Activated B cell treated with CpG ODN at 0.5 μM for 24 hours (primary cell): ENCODE data around the gene PTPRD. TPM values are rescaled to one million over a fixed set of nuclear protein-coding genes. Genes with fewer than 3 reads are reported as not detected.

Source experiments
- ATAC-seq: fragments of 200-7000 bp; cut with Tn5 transposase; one replicate; pipeline ENCODE4 v1.10.0; 2021; ENCODE audit warnings: low read depth, mild to moderate bottlenecking, moderate library complexity
- CTCF ChIA-PET: fragments of 350-600 bp; sonication (Branson Sonifier 250); formaldehyde crosslinking; loops from one replicate; lab custom pipeline; 2021; ENCODE audit warnings: antibody characterized with exemption; lab: Charles Lee
- POLR2A ChIA-PET: fragments of 350-600 bp; sonication (Branson Sonifier 250); formaldehyde crosslinking; loops from one replicate; lab custom pipeline; 2021; ENCODE audit warnings: antibody characterized with exemption; lab: Charles Lee
- DNase-seq: peaks from one replicate; pipeline ENCODE4 v3.0.0; 2022
- H3K27ac Mint-ChIP-seq: one replicate; pipeline ENCODE4 v1.8.0; 2020; ENCODE audit warnings: mixed read lengths
- H3K27me3 Mint-ChIP-seq: one replicate; pipeline ENCODE4 v1.8.0; 2021; ENCODE audit warnings: mixed read lengths
- H3K36me3 Mint-ChIP-seq: one replicate; pipeline ENCODE4 v1.8.0; 2021; ENCODE audit warnings: low read depth, mixed read lengths
- H3K4me1 Mint-ChIP-seq: one replicate; pipeline ENCODE4 v1.8.0; 2021; ENCODE audit warnings: mixed read lengths
- H3K4me3 Mint-ChIP-seq: one replicate; pipeline ENCODE4 v1.8.0; 2020; ENCODE audit warnings: mild to moderate bottlenecking, mixed read lengths
- H3K9me3 Mint-ChIP-seq: one replicate; pipeline ENCODE4 v1.8.0; 2020; ENCODE audit warnings: mixed read lengths
- intact Hi-C: fragments of 100-400 bp; cut with micrococcal nuclease; formaldehyde crosslinking; loops from one replicate; pipeline ENCODE4 v1.15.1; 2024
- total RNA-seq: library from RNA; stranded (reverse); gene quantifications from 2 replicates; pipeline ENCODE4 v1.2.3, GENCODE V29; 2022
- TF ChIP-seq, protein P1 (sequence below): fragments of 200-600 bp; IDR thresholded peaks from one replicate; pipeline ENCODE4 v1.8.0; 2022; ENCODE audit warnings: antibody characterized with exemption, mild to moderate bottlenecking

The PTPRD gene
- total RNA-seq, 1 donor from 2014 or later, result 0.04 TPM

DNA sequence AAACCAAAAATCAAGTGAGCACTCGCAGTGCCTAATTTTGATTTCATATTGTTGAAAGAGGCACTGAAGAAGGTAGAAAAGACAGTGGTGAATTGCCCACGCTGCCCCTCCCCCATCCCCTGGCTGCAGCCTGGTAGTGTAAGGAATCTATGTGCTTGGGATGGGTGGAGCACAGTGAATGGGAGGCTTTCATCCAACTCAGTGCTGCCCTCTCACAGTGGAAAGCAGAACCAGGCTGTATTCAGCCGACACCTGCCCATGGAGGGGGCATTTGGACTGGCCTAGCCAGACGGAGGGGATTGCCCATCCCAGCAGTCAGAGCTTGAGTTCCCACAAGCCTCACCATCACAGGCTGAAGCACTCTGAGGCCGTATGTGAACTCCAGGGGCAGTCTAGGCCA is 2012.9 kb downstream of the PTPRD start:
- H3K4me1 Mint-ChIP-seq, result no peaks in the 10 kb centered on the region
- POLR2A ChIA-PET, result no interaction called here
- no peaks in the 10 kb centered on the region for H3K36me3 Mint-ChIP-seq
- intact Hi-C loops, result no loop called here
- peaks cover 3% of the 10 kb centered on the region for H3K9me3 Mint-ChIP-seq
- H3K4me3 Mint-ChIP-seq, result no peak overlapping the region
- CTCF ChIA-PET, result no interaction called here
- no peak for ATAC-seq
- H3K27me3 Mint-ChIP-seq, result no peaks in the 10 kb centered on the region
- H3K27ac Mint-ChIP-seq, result no peak overlapping the region
- DNase-seq, result no peak
- TF ChIP-seq, protein P1, sequence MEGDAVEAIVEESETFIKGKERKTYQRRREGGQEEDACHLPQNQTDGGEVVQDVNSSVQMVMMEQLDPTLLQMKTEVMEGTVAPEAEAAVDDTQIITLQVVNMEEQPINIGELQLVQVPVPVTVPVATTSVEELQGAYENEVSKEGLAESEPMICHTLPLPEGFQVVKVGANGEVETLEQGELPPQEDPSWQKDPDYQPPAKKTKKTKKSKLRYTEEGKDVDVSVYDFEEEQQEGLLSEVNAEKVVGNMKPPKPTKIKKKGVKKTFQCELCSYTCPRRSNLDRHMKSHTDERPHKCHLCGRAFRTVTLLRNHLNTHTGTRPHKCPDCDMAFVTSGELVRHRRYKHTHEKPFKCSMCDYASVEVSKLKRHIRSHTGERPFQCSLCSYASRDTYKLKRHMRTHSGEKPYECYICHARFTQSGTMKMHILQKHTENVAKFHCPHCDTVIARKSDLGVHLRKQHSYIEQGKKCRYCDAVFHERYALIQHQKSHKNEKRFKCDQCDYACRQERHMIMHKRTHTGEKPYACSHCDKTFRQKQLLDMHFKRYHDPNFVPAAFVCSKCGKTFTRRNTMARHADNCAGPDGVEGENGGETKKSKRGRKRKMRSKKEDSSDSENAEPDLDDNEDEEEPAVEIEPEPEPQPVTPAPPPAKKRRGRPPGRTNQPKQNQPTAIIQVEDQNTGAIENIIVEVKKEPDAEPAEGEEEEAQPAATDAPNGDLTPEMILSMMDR, result no peak

DNA sequence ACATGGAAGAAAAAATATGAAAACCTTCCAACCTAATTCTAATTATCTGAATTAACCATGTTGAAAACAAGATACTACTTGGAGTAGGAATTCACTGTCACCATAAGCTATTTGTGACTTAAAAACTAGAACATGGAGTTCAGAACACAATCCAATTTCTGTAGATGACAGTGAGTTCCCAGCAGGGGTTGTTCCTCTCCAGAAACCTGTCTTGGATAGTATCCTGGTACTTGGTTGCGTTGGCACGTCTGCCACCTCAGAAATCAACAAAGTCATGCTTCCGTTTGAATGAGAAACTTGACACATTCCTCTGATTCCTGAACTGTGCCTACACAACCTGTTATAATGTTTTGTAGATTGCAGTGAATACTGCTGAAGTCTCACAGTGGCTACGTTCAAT is 2023.3 kb downstream of the PTPRD start:
- ChIA-PET CTCF (no interaction called here), POLR2A (no interaction called here)
- no peaks in the 10 kb centered on the region for H3K36me3 Mint-ChIP-seq
- no peak overlapping the region for H3K4me3 Mint-ChIP-seq
- H3K27ac Mint-ChIP-seq, result no peak overlapping the region
- DNase-seq, result no peak
- TF ChIP-seq, protein P1, result no peak
- no peaks in the 10 kb centered on the region for H3K27me3 Mint-ChIP-seq
- intact Hi-C loops, result no loop called here
- no peak for ATAC-seq
- H3K4me1 Mint-ChIP-seq, result no peaks in the 10 kb centered on the region
- no peaks in the 10 kb centered on the region for H3K9me3 Mint-ChIP-seq

DNA sequence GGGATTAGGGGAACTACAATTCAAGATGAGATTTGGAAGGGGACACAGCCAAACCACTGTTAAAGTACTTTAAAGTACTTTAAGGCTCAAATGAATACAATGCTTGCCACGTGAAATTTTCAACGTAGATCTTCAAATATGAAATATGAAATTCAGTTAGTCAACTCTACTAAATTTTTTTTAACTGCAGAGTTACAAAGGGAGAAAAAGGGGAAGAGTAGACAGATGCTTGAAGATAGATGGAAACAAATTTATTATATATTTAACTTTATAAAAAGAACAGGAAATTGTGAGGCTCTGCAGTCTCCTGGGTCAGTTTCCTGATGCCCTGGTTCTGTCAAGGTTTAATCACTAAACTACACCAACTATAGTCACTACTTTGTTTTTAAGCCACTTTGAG is 2027.8 kb downstream of the PTPRD start:
- ChIA-PET CTCF (no interaction called here), POLR2A (no interaction called here)
- no peak for DNase-seq
- no peaks in the 10 kb centered on the region for H3K4me1 Mint-ChIP-seq
- TF ChIP-seq, protein P1, result no peak
- H3K27ac Mint-ChIP-seq, result no peak overlapping the region
- H3K36me3 Mint-ChIP-seq, result no peaks in the 10 kb centered on the region
- ATAC-seq, result no peak
- no peak overlapping the region for H3K4me3 Mint-ChIP-seq
- H3K27me3 Mint-ChIP-seq, result no peaks in the 10 kb centered on the region
- intact Hi-C loops, result no loop called here
- no peaks in the 10 kb centered on the region for H3K9me3 Mint-ChIP-seq

DNA sequence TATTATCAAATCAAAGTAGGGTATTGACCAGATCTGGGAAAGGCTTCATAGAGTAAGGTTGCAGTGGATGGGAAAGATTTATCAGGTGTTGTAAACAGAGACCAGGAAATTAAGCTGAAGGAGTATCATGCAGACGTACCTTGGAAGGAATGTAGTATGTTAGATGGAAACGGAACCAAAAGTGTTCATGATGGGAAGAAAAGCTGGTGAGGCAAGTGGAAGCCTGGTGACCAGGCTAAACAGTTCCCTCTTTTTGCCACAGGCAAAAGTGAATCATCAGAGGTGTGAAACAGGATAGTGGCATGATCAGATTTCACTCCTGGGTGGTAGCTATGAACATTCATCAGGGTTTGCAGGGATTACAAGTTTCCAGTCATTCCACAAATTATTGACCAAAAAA is 2033.1 kb downstream of the PTPRD start:
- Mint-ChIP-seq H3K36me3 (no peaks in the 10 kb centered on the region), H3K4me1 (no peaks in the 10 kb centered on the region), H3K27me3 (no peaks in the 10 kb centered on the region), H3K9me3 (no peaks in the 10 kb centered on the region), H3K4me3 (no peak overlapping the region), H3K27ac (no peak overlapping the region)
- intact Hi-C loops, result no loop called here
- ChIA-PET CTCF (no interaction called here), POLR2A (no interaction called here)
- TF ChIP-seq, protein P1, result no peak
- no peak for DNase-seq
- ATAC-seq, result no peak

DNA sequence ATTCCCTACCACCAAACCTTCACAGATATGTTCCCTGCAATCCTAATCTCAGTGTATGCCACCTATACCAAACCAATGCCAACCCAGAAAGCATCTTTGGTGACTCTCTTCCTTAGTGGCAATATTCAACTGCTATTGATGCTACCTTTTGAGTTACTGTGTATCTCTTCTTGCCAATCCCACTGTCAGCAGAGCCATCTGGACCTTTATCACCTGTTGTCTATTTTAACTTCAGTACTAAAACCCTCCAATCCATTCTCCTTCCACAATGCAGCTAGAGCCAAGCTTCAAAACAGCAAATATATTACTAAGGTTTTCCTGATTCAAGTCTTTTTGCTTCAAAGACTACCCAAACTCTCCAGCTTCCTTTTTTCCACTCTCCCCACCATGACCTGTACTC is 2036.1 kb downstream of the PTPRD start:
- Mint-ChIP-seq H3K9me3 (no peaks in the 10 kb centered on the region), H3K4me1 (no peaks in the 10 kb centered on the region), H3K4me3 (no peak overlapping the region), H3K36me3 (no peaks in the 10 kb centered on the region), H3K27me3 (no peaks in the 10 kb centered on the region), H3K27ac (no peak overlapping the region)
- TF ChIP-seq, protein P1, result no peak
- ATAC-seq (no peak), DNase-seq (no peak)
- ChIA-PET CTCF (no interaction called here), POLR2A (no interaction called here)
- intact Hi-C loops, result no loop called here
